CD4-positive, alpha-beta T cell treated with Interleukin-6 at 100 ng/mL for 8 hours (primary cell): ENCODE results near the gene SC5D.
A peak's percentile ranks its signal among the peaks of the same experiment; 100 is the strongest.

Source experiments
- DNase-seq: peaks from one replicate; pipeline ENCODE4 v3.0.0-alpha.2; 2020; ENCODE audit warnings: mixed read lengths, low spot score

The SC5D gene

GRCh38 chr11:121291896-121292494 is 576 bp upstream of the SC5D start:
- DNase-seq = peak; percentile 45

GRCh38 chr11:121293288-121293594 is 670 bp downstream of the SC5D start:
- no peak for DNase-seq

DNA sequence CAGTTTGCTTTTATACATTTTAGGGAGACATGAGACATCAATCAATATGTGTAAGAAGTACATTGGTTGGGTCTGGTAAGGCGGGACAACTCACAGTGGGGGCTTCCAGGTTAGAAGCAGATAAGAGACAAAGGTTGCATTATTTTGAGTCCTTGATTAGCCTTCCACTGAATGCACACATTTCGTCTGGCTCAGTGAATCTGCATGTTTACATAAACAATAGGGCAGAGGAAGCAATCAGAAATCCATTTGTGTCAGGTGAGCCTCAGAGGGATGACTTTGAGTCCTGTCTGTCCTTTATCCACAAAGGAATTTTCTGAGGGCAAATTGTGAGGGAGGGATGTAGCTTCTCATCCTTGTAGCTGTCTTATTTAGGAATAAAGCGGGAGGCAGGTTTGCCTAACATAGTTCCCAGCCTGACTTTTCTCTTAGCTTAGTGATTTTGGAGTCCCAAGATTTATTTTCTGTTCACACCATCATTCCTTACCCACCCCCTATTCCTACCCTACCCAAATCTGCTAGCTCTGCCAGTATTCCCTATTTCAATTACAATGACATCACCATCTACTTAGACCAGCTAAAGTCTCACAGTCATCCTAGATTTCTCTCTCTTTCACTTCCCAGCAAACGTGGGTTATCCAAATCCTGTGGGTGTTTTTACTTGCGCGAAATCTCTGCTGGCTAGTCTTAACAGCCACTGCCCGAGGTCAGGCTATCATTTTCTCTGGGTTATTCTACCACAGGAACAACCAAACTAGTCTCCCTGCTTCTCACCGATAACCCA is 2.9 kb downstream of the SC5D start:
- DNase-seq = no peak

GRCh38 chr11:121297872-121298271 is 5.3 kb downstream of the SC5D start:
- no peak for DNase-seq

GRCh38 chr11:121298774-121299173 is 6.2 kb downstream of the SC5D start:
- no peak for DNase-seq

DNA sequence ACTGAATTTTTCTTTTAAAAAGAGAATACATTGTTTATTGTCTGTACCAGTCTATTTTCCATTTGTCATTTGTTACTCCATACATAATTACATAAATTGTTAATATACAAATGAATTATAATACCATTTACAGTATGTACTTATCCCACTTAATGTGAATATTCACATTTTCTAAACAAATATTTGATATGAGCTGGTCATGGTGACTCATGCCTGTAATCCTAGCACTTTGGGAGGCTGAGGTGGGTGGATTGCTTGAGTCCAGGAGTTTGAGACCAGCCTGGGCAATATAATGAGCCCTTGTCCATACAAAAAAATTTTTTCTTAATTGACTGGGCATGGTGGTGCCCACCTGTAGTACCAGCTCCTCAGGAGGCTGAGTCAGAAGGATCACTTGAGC is 6.8 kb downstream of the SC5D start:
- DNase-seq = no peak

DNA sequence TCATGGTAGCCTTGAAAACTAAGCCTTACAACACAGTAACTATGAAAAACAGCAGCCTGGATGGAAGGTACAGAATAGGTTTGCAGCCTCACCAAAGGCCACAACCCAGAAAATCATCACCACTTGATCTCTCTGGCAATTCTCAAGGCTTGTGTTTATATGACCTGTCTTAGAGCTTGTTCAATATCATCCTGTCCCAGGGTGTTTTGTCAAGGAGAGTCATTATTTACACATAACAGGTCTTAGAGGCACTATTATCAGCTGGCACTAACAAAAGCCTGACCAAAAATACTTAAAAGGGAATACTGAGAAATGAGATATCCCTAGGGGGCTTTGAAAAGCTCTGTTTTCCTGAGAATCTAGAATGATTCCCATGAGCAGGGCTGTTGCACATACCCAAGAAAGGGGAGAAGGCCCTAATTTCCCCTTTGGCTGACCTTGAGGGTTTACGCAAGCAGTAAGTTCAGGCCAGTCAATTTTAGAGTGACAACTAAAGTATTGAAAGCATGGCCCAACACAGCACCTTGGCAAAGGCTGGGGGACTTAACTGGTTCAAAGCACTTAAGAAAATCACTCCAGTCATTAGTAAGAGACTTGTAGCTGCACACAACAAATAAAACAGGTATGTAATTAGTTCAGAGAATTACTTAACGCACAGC is 7.9 kb downstream of the SC5D start:
- DNase-seq = no peak

- no peak for DNase-seq
Observed at GRCh38 chr11:121300972-121301699, 8.6 kb downstream of the SC5D start.

GRCh38 chr11:121304759-121305158 is 12.2 kb downstream of the SC5D start:
- no peak for DNase-seq

DNA sequence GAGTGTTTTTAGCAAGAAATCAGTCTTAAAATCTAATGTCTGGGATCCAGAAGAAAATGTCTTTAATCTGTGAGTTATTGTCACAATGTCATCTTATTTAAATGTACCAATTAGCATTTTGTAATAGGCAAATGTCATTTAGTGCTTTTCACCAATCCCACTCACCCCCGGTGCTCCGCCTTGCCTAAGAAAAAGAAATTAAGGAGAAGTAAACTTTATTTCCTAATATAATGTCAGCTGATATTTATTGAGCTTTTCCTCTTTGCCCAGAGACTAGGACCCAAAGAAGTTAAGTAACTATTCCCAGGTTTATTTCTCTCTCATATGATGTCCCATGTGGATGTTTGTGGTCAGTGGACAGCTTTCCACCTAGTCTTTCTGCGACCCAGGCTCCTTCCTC is 16.2 kb downstream of the SC5D start:
- DNase-seq = no peak

DNA sequence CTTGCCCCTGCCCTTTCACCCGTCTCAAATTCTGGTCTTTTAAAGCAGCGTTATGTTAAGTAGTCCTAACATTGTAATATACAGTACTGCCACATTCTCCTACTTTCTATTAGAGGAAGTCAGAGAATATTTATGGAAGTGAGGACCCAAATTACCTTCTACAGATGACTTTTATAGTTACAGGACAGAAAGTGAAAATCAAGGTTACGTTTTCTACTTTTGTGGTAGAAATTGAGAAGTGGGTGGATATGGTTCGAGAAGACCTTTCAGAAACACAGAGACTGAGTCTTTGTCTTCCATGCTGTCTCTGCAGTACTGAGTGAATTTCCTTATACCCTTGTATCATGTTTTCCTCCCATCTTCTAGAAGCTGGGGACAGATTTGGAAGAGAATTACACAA is 17.1 kb downstream of the SC5D start:
- DNase-seq = no peak

GRCh38 chr11:121310908-121311307 is 18.3 kb downstream of the SC5D start:
- DNase-seq = no peak

GRCh38 chr11:121311373-121311772 is 18.8 kb downstream of the SC5D start:
- DNase-seq = no peak

DNA sequence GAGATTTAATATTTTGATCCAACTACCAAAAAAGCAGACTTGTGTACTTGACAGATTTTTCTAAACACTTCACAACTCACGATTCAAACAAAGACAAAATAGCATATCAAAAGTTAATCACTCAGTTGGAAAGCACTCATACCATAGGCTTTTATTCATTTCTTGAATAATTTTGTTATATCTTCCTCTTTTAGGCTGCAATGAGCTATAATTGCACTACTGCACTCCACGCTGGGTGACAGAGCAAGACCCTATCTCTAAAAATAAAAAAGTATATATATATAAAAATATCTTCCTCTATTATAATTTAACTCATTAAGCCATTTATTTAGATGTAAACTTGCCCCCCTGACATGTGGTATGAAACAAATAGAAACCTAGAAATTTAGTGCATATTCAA is 19.9 kb downstream of the SC5D start:
- no peak for DNase-seq

DNA sequence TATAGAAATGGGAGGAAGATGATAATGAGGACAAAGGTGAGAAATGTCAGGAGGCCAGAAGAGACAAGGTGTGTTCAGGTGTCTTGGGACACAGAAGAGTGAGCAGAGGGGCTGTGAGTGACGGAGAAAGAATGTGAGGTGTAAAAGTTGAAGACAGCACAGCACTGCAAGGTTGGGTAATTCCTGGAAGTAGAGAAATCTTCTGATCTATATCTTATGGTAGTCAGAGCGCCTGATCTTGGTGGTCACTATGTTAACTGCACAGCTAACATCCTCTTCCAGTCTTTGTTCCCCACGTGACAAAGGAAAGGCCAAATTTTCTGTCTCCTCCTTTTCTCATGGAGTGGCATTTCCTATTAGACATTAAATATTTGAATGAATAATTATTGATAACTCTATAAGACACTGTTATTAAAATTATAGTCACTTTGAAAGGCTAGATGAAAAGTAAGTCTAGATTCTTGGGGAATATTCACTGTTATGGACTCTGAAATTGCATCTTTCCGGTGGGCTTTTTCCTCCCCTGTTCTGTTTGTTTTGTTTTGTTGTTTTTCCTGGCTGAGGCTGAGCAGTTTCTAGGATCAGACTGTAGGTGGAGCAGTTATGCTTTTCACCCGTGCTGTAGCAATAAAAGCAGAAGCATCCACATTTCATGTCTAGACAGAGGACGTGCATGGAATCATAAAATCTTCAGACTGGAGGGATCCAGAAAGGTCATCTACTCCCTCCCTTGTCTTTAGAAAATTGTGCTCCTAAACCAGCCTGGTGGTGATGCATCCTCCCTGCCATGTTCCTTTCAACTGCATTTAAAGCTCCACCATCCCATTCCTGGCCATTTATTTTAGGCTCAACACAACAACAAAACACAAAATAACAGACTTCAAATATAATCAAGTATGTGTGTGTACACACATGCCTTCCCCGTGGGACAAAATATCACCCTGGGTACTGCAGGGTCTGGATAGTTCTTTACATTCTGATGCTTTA is 26.6 kb downstream of the SC5D start:
- DNase-seq = peak; percentile 36

DNA sequence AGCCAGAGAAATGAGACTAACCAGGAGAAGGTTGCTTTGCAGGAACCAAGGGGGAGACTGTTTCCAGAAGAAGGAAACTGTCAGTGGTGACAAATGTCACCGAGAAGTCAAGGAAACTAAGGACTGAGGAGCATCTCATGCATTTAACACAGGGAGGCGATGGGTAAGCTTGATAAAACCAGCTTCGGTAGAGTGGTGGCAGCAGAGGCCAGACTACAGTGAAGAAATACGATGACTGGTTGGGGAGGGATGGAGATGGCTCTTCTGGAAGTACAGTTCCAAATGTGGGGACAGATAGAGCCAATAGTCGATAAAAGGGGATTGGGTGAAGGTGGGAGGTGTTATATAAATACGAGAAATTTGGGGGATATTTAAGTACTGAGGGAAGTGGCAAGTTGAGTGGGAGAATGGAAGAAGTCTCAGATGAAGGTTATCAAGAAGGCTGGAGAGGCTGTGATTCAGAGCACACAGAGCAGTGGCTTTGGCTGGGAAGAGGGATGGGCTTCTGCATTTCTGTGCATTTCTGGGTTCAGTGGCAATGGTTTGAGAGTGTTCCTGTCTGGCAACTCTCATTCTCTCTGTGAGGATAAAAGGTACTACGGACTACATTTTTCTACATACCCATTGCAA is 29.2 kb downstream of the SC5D start:
- DNase-seq = peak; percentile 56

- DNase-seq = no peak
Observed at GRCh38 chr11:121323046-121323607, 30.6 kb downstream of the SC5D start.

- DNase-seq = no peak
Observed at GRCh38 chr11:121326230-121326629, 33.7 kb downstream of the SC5D start.

- no peak for DNase-seq
Observed at GRCh38 chr11:121327553-121327952, 35.0 kb downstream of the SC5D start.

DNA sequence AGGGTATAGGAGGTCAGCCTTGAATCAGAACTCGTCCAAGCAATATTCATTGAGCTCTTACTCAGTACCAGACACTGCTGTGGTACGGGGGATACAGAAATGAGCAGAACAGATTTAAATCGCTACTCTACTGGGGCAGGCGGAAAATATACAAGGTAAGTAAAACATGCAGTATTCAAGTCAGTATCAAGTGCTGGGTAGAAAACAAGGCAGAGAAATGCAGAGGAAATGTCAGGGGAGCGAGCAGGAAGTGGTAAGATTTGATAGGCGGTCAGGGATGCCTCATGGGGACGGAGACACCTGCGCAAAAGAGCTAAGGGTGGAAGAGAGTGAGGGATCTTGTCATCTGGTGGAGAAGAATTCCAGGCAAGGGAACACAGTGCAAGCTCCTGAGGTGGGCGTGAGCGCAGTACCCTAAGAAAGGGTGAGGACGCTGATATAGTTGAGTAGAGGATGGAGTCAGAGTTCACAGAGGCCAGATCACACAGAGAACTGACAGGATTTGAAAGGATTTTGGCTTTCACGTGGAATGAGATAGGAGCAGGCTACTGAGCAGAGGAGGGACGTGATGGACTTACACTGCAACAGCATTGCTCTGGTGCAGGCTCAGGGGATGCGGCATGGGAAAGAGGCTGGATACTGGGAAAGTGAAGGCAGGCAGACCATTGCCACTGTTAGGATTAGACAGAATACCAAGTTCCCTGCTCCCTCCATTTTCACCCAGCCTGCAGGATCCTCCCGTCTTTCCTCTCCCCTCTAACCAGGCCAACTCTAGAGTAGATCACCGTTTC is 35.8 kb downstream of the SC5D start:
- peak; percentile 70 for DNase-seq
